Activated CD8-positive, alpha-beta memory T cell treated with anti-CD3 and anti-CD28 coated beads, Interleukin-2, amount 50 U/mL, for 48 hours (primary cell): ENCODE data around the gene REXO1.

ENCODE experiments used
- DNase-seq: peaks from one replicate; pipeline ENCODE4 v3.0.0-alpha.2; 2020

REXO1 gene

GRCh38 chr19:1828279-1829238, 19.7 kb downstream of the REXO1 start:
- no peak for DNase-seq

DNA sequence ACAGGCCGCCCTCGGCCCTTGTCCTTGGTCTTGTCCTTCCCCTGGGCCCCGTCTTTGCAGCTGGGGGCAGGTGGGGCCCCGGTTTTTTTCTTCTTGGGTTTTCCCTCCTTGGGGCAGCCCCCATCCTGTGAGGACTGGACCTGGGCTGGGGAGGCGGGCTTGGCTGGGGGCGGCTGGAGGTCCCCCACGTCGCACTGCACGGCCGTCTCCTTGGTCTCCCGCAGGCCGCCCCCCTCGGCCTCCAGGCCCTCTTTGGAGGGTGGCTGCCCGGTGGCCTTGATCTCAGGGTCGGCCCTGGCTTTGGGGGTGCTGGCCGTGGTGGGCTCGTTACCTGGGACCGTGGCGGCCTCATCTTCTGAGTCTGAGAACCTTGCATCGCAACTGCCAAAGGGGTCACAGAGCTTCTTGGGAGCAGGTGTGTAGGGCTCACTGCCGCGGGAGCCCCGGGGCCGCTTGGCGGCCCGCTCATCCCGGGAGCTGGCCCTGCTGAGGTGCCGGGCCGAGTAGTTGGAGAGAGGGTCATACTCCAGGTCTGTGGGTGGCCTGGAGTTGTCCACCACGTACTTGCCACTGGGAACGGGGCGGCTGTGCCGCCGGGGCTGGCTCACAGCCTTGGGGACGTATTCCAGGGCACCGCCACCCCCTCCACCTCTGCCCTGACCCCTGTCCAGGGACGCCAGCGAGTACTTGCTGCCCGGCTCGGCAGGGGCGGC, 20.6 kb downstream of the REXO1 start:
- DNase-seq, result no peak

- no peak for DNase-seq
Observed at GRCh38 chr19:1826557-1827521, 21.4 kb downstream of the REXO1 start.

DNA sequence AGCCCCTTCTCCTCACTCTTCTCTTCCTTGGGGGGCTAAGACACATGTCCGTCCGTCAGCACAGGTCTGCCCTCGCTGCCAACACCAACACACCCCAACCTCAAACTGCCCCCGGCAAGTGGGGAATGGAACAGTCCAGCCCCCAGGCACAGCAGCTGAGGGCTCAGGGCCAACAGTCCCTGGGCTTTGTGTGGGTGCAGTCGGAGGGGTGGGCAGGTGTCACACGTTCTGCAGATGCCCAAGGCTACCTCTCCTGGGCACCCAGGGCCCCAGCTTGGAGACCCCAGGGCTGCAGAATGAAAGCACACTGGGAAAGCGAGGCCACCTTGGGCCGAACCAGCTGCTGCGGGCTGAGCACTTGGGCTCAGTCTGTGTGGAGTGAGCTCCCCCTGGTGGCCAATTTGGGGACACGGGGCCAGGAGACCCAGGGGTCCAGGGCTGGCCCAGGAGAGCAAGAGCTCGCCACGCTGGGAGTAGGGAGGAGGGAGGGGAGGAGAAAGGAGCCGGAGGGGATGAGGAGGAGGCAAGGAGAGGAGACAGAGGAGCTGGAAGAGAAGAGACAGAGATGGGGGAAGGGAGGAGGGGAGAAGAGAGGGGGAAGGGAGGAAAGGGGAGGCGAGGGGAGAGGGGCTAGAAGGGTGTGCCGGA, 22.2 kb downstream of the REXO1 start:
- DNase-seq, result peak; percentile 90

DNA sequence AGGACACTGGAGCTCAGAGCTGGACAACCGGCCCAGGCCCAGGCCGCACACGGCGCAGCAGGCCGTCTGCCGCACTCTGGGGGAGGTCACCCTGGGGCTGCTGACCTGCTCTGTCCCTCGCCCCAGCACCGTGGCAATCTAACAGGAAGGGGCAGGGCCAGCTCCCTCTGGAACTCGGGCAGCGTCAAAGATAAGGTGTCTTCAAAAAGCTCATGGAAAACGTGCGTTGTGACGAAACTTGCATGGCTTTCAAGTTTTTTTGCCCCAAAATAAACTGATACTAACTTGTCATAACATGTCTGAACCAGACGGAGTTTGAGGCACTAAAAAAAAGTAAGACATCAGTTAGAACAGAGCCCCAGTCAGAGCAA, 24.0 kb downstream of the REXO1 start:
- DNase-seq, result no peak

GRCh38 chr19:1823539-1824251, 24.6 kb downstream of the REXO1 start:
- DNase-seq, result no peak

- no peak for DNase-seq
Observed at GRCh38 chr19:1823020-1823419, 25.3 kb downstream of the REXO1 start.

GRCh38 chr19:1822210-1822609, 26.1 kb downstream of the REXO1 start:
- no peak for DNase-seq

DNA sequence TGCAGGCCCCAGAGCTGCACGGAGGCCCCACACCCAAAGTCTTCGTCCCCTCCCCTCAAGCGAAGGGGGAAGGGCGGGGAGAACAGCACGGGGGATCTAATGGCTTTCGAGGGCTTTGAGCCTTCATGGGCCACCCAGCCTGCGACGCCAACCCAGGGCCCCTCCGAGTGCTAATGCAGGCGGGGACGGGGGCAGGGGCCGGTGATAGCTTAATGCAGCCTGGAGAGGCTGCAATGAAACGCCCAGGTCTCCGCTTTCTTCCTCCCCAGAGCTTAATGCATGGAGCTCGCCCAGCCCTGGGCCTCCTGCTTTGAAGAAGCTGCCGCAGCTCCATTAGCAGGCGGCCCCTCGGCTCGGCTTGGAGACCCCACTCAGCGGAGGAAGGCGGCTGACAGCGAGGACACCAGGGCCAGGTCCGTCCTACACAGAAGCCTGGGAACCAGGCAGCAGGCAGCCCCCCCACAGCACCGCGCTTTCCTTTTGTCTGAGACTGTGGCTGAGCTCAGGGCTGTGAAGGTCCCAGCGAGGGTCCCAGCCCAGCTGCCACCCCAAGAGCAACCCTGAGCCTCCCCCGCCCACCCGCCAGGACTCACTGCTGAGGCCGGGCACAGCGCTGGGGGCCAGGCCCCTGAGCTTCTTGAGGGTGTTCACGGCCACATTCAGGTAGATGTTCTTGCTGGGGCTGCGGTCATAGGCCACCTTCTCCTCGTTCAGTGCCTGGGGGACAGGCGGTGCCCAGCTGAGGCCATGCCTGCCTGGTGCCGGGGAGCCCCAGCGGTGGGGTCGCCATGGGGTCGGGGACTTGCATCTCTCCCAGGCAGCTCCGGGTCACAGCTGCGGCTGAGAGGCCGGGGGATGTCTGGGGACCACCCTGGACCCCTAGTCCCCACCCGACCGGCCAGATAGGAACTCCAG, 28.7 kb downstream of the REXO1 start:
- DNase-seq, result no peak

GRCh38 chr19:1818549-1819195, 29.6 kb downstream of the REXO1 start:
- no peak for DNase-seq

- DNase-seq, result no peak
Observed at GRCh38 chr19:1817553-1818179, 30.6 kb downstream of the REXO1 start.

DNA sequence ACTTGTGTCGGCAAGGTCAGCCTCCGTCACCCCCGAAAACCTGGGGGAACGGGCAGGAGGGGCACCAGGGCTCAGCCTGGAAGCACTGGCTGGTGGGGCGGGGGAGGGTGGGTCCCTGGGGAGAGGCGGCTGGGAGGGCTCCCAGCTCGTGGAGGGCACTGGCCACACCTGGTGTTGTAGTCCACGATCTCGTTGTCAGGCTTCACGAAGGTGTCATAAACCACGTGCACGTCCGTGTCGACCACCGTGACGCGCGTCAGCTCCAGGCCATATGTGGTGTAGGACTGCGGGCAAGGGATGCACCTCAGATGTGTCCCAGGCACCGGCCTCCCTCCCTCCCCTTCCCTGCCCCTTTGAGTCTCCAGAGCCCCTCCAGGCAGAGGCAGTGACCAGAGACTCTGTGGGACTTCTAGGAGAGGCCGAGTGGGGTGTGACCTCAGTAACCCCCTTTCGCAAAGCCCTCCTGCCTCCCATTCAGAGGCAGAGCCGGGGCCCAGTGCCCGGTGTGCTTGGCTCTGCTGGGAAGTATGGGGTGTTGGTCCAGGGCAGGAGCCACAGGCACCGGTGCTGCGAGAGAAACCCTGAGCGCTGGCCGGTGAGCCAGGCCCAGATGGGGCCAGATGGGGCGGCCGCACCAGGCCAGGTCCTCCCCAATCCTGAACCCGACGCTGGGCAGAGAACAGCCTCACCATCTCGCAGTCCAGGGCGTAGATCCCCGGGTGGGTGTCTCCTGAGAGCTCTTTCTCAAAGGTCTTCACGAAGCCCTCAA, 31.6 kb downstream of the REXO1 start:
- no peak for DNase-seq

DNA sequence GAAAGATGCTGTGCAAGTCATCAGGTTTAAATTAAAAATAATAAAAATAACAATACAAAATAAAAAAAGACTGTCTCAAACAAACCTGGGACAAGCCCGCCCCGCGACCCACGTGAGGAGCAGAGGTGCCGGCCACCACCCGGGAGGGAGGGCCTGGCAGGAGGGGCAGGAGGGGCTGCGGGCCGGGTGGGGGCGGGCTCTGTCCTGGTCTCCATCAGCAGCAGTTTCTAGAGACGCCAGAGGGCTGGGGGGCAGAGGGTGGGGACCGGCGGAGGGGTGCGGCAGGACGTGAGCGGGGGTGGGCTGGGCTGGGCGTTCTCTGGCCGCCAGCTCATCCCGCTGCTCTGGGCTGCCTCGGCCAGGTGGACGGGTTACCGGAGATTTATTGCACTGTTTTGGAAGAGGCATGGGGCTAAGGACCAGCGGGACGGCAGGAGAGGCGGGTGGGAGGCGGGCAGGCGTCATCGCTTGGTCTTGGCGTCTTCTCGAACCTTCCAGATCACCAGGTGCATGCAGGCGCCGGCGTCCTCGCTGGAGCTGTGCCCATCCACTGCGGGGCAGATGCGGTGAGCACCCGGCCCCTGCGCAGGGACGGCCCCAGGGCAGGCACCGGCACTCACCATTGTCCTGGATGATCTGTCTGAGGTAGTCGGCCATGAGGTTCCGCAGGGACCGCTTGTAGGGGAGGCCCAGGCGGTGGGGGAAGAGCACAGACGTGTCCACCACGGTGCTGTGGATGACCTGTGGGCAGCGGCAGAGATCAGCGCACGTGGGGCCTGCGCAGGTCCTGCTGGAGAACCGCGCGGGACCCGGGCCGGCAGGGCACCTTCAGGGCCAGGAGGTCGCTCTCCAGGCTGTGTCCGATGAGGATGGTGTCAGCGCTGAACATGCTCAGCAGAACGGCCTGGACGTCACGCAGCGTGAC, 32.4 kb downstream of the REXO1 start:
- DNase-seq, result no peak

GRCh38 chr19:1814833-1815604, 33.3 kb downstream of the REXO1 start:
- DNase-seq, result no peak

DNA sequence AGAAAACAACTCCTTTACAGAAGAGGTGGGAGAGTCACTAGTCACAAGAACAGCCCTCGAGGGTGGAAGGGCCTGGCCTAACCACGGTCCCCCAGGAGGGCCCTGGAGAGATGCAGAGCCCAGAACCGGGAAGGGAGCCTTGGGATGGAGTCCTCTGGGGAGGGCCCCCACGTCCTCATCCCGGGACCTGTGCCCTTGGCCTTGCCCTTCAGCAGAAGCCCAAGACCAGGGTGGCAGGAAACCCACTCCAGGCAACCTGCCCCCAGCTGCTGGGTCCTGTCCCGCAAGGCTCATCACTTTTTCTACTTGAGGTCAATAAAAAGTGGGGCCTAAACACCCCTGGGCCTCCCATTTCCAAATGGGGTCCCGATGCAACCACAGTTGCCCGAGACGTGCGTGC, 33.9 kb downstream of the REXO1 start:
- no peak for DNase-seq
